Measurements from ENCODE around the gene MX2. TPM values are rescaled to one million over a fixed set of nuclear protein-coding genes. Genes with fewer than 3 reads are reported as not detected.

Gene MX2
- total and polyA plus RNA-seq, 2 donors (not counting 1 experiment from before 2014, with no cell fraction given): 51.2 to 64.3 TPM

DNA sequence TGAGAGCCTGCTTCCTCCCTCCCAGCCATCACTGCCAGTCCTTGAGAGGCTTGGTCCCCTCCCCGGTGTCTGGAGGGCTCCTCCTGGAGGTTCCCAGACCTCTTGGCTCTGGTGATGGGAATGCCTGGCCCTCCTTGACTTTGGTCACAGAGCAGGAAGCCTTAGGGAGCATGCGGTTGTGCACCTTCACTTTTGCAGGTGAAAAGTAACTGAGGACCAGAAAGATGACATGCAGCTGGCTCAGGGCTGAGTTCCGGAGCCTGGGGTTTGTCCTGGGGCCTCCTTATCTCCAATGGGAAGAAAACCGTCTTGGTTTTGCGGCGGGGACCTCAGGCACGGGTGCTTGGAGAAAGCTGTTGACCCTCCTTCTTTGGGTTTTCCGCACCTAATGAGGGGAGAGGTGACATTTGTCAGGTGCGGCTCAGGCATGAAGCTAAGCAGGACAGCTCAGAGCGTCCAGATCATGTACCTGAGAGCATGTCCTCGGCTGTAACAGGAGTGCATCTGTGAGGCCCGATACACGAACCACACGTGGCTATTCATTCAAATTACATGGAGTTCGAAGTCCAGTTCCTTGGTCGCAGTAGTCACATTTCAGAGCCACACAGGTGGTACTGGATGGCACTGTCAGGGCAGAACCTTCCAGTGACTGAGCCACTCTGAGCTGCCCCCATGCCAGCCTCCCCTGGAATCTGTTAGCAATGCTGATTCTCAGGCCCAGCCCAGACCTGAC lies 608 bp upstream of the MX2 start:
- no peaks in the 10 kb centered on the region for H3K9me3 Mint-ChIP-seq (ENCODE audit: insufficient read depth)
- no peaks in the 10 kb centered on the region for H3K9me3 ChIP-seq (ENCODE audit: control extremely low read depth in 1 of 3, control insufficient read depth in 2 of 3, insufficient read depth in 1 of 3, low read length in 2 of 3)
- no peaks in the 10 kb centered on the region for H3K27me3 ChIP-seq (replicated peaks in 1 of 4; ENCODE audit: control extremely low read depth in 1 of 4, control insufficient read depth in 3 of 4, insufficient read depth in 4 of 4, low read length in 3 of 4)
- H3K4me3 ChIP-seq (ENCODE audit: control extremely low read depth in 1 of 5, extremely low read depth in 1 of 5, insufficient read depth in 1 of 5, low read depth in 2 of 5, low read length in 4 of 5): peak overlapping the region; percentile 60 to 79 (median 69)
- H3K4me1 Mint-ChIP-seq: peaks cover 49% of the 10 kb centered on the region
- ChIA-PET POLR2A (no interaction called here), CTCF (interaction anchor here (1.9 to 2.8 kb wide), 3 partner anchors 78 to 191 kb away, joined by 4 to 15 read pairs (median 5); no protein-coding TSS in a partner anchor)
- H4K20me1 ChIP-seq (ENCODE audit: control insufficient read depth, insufficient read depth, low read length, poor library complexity, severe bottlenecking): no peaks in the 10 kb centered on the region
- peak overlapping the region; percentile 80 for H3K4me2 ChIP-seq (replicated peaks; ENCODE audit: low read depth, low read length, poor library complexity, severe bottlenecking)
- TF ChIP-seq CTCF (IDR thresholded peaks at IDR 0.05): no peak
- TF ChIP-seq EZH2 (IDR thresholded peaks at IDR 0.05; ENCODE audit: borderline replicate concordance, insufficient read depth, low read depth, low read length, poor library complexity, severe bottlenecking): no peak
- no peaks in the 10 kb centered on the region for H3K27me3 Mint-ChIP-seq
- no peak for DNase-seq
- intact Hi-C loops (cut with micrococcal nuclease): loop anchor here (1.0 to 10.0 kb wide), 4 partner anchors 8 to 874 kb away; partner anchors contain the start of gene BACE2
- H3K9ac ChIP-seq (ENCODE audit: low read length): peak overlapping the region; percentile 77
- H3K4me3 Mint-ChIP-seq: peak overlapping the region; percentile 83
- peaks cover 0 to 19% of the 10 kb centered on the region in 2 experiments for H3K36me3 ChIP-seq (replicated peaks in 1 of 2; ENCODE audit: control extremely low read depth in 1 of 2, control insufficient read depth in 1 of 2, extremely low read depth in 1 of 2, insufficient read depth in 2 of 2, low read length in 1 of 2)
- peaks cover 34 to 52% of the 10 kb centered on the region in 2 donors for H3K4me1 ChIP-seq (ENCODE audit: control insufficient read depth in 2 of 2, insufficient read depth in 2 of 2, low read length in 2 of 2)
- peak overlapping the region; percentile 94 to 98 for H3K27ac ChIP-seq (ENCODE audit: low read length in 2 of 2)
- peaks cover 36% of the 10 kb centered on the region for H3K79me2 ChIP-seq (ENCODE audit: control insufficient read depth, insufficient read depth, low read length)
- H3K27ac Mint-ChIP-seq: peak overlapping the region; percentile 99
- ATAC-seq (ENCODE audit: low read depth): no peak
- 91% methylated on average over 16 of the region's 16 CpGs for WGBS (ENCODE audit: insufficient coverage)
- peak overlapping the region; percentile 78 for H2AFZ ChIP-seq (ENCODE audit: insufficient read depth, low read depth, low read length, poor library complexity, severe bottlenecking)

All from B cell (primary cell).